ENCODE results near the gene UBE2V1.
"Not testable (repeated sequence)": the region's sequence is repeated elsewhere in the genome, so short reads cannot be mapped to it uniquely, and the experiment has no call there.

Gene UBE2V1

GRCh38 chr20:50094522-50094921, 18.4 kb downstream of the UBE2V1 start:
- no peak for DNase-seq

DNA sequence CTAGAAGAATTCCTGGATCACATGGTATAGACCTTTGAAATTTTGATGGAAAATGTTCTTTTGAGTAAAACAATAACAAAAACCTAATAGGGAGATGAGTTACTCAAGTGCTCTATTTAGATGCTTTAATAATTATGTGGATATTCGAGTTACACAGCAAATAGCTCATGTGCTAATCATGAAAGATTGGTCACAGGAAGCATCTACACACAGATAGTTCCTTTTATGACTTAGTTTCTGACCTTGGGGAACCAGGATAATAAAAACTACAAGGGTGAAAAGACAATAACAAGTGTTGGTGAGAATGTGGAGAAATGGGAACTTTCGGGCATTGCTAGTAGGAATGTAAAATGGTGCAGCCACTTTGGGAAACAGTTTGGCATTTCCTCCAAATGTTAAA, 19.7 kb downstream of the UBE2V1 start:
- DNase-seq, result no peak

DNA sequence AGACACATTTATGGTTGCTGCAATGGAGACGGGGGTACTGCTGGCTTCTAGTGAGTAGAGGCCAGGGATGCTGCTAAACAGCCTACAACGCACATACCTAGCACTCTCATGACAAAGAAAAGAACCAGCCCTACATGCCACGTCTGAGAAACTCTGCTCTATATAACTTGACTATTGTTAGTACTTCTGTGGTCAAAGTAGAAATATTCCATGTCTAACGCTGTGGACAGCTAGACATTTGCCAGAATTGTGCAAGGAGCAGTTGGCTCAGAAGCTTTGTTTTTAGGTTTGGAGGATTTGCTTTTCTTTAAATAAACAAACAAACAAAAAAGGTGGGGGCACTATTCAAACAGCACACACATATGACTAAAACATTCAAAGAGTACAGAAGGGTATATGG, 20.5 kb downstream of the UBE2V1 start:
- DNase-seq, result no peak

- DNase-seq, result no peak
These were observed 23.2 kb downstream of the UBE2V1 start for GRCh38 chr20:50089787-50090177.

- DNase-seq, result no peak
These were observed 23.7 kb downstream of the UBE2V1 start for GRCh38 chr20:50089140-50089786.

- DNase-seq, result no peak
These were observed 24.9 kb downstream of the UBE2V1 start for GRCh38 chr20:50088022-50088421.

- DNase-seq, result peak; percentile 83
These were observed 27.2 kb downstream of the UBE2V1 start for GRCh38 chr20:50085481-50086365.

DNA sequence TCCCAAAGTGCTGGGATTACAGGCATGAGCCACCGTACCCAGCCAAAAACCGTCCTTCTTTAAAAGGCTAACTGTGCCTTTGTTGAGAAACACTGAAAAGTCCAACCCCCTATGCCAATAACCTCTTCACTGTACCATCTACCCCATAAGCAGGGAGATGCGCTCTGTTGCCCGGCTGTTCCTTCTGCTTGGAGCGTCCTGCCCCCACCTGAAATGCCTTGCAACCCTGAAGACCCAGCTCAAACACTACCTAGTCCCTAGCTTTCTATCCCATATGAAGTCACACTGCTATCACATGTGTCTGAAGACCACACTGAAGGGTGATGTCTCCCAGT, 27.8 kb downstream of the UBE2V1 start:
- DNase-seq, result no peak

DNA sequence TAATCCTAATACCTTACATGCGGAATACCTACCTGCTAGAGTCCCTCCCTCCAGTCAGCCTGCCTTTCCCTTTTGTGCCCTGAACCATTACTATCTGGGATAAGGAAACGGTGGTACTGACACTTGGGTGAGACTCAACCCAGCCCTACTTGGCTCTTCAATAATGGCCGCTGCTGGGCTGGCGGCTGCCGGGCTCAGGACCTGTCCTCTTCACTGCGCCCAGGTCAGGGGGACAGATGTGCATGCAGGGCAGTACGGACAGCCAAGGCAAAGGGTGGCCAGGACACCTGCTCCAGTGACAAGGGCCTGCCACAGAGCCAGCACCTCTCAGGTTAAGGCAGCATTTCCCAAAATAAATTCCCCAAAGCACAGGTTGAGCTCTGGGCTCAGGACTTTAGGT, 29.9 kb downstream of the UBE2V1 start:
- no peak for DNase-seq

GRCh38 chr20:50082056-50082455, 30.9 kb downstream of the UBE2V1 start:
- DNase-seq, result not testable (repeated sequence)

GRCh38 chr20:50077818-50078601, 34.9 kb downstream of the UBE2V1 start:
- no peak for DNase-seq

- DNase-seq, result no peak
These were observed 39.5 kb downstream of the UBE2V1 start for GRCh38 chr20:50073500-50073899.

- peak; percentile 91 for DNase-seq
These were observed 41.7 kb downstream of the UBE2V1 start for GRCh38 chr20:50071039-50071888.

DNA sequence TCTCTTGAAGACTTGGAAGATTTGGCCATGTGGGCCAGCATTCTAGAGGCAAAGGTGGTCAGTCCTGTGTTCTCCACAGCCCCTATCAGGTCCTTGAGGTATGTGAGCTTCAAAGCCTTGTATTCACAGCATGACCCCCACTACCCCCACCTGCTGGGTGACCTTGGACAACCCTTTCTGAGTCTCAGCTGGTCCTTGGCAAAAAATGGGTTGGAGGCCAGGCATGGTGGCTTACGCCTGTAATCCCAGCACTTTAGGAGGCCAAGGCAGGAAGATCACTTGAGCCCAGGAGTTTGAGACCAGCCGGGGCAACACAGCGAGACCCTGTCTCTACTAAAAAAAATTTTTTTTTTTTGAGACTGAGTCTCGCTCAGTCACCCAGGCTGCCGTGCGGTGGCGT, 42.6 kb downstream of the UBE2V1 start:
- peak; percentile 27 for DNase-seq

DNA sequence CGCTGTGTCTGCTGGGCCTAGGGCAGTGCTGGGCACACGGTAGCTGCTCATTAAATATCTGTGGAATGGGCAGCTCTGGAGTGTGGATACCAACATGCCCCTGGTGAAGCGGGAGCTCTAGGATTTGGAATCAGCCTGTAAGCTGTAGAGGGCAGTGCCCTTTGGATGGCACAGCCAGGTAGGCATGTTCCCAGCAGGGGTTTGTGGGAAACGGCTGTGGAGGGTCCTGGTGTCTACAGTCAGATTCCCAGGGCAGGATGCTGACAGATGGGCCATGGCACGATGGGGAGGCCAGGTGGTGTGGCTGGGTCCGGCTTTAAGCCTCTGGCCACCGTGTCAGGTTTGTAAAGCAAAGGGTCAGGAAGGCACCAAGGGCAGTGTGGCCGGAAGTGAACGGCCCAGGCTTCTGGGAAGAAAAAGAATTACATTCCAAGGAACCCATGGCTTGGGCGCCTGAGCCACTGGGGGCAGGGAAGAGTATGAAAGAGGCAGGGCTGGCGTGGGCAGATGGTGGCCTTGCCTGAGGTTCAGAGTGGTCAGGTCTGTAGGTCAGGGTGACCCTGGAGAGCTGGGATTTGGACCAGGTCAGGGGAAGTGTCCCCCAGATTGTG, 44.8 kb downstream of the UBE2V1 start:
- DNase-seq, result no peak

GRCh38 chr20:50067461-50067860, 45.5 kb downstream of the UBE2V1 start:
- no peak for DNase-seq

GRCh38 chr20:50067018-50067417, 45.9 kb downstream of the UBE2V1 start:
- no peak for DNase-seq

DNA sequence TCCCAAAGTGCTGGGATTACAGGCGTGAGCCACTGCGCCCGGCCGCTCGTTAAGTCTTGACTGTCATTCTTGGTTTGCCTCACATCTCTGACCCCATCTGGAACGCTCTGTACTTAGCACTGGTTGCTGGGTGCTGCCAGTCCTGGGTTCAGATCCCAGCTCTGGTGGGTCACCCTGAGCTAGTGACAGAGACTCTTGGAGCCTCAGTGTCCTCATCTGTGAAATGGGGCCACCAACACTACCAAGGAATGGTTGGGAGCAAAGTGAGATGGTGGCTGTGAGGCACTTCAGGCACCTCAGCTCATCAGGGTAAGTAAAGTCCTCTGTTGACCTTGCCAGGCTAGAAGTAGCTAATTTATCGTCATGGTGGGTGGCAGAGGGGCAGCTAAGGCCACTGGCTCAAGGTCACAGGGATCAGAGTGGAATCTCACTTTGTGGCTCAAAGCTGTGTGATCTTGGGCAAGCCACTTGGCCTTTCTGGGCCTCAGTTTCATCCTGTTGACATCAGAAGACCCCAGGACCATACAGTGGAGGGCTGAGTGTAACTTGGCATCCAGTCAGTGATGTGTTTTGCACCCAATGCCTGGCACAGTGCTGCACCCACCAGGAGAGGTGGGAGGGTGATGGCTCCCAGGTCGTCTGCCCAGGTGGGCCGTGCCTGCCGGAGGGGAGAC, 46.7 kb downstream of the UBE2V1 start:
- no peak for DNase-seq

DNA sequence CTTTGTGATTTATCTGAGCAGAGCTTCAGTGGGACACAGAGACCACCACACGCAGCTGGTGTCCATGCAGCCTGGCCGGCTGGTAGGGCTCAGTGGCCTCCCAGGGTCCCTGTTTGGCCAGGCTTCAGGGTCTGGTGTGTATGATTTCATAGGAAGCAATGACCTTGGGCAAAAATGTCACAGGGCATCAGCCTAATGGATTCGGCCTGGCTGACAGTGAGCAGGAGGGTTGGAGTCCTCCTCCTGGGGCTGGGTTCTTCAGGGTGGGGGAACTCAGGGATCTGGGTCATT, 47.7 kb downstream of the UBE2V1 start:
- DNase-seq, result no peak

DNA sequence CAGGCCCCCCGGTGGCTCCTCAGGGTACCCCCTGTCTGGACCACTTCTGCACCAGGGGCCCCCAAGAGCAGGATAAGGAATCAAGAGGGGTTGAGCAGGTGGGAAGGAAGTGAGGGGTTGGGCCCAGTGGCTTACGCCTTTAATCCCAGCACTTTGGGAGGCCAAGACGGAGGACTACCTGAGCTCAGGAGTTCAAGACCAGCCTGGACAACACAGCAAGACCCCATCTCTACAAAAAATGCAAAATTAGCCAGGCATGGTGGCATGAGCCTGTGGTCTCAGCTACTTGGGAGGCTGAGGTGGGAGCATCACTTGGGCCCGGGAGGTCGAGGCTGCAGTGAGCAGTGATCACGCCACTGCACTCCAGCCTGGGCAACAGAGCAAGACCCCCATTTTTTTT, 49.2 kb downstream of the UBE2V1 start:
- not testable (repeated sequence) for DNase-seq

GRCh38 chr20:50062006-50062838, 50.7 kb downstream of the UBE2V1 start:
- no peak for DNase-seq
